GM18526 (cell line): ENCODE data around the gene SGCD.

ENCODE experiments used
- POLR2A ChIP-seq: IDR thresholded peaks from 3 replicates; pipeline ENCODE4 v1.6.1; 2011; ENCODE audit not compliant: insufficient read length; ENCODE audit errors: extremely low read depth

Gene SGCD

GRCh38 chr5:156779436-156779835, 452.5 kb downstream of the SGCD start:
- TF ChIP-seq POLR2A = no peak

- no peak for TF ChIP-seq POLR2A
Observed at GRCh38 chr5:156783092-156783491, 456.1 kb downstream of the SGCD start.

DNA sequence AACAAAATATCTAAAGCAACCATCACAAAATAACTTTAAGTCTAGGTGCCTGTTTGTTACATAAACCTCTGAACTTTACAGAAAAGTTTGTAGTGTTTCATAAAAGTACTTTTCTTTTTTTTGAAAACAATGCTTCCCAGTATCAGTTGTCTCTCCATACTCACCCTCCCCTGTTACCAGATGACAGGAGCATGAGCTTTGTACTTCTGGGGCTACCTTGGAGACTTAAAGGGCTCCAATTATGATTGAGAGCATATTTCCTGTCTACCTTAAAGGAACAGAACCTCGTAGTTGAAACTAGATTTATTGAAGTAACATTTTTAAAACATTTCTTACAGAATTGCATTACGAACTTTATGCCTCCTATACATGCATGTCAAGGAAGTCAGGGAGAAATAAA, 467.7 kb downstream of the SGCD start:
- no peak for TF ChIP-seq POLR2A

GRCh38 chr5:156798201-156798600, 471.2 kb downstream of the SGCD start:
- no peak for TF ChIP-seq POLR2A

DNA sequence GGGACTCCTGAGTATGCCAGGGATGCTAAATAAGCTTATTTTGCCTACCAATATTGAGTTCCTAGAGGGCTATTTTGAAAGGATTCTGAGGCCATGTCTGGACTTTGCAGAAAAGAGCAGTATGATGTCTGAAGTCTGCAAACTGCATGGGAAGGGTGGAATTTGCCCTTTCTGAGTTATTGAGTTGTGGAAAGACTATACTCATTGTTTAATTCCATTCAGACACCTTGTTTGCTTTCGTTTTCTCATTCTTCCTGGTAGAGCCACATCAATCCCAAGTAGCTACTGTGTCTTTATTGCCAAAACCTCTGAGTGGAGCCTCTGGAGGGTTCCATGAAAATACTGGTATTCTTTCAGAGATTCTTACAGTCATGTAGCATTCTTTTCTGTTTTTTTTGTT, 472.2 kb downstream of the SGCD start:
- no peak for TF ChIP-seq POLR2A

- TF ChIP-seq POLR2A = no peak
Observed at GRCh38 chr5:156800929-156801328, 474.0 kb downstream of the SGCD start.

GRCh38 chr5:156802501-156802900, 475.5 kb downstream of the SGCD start:
- TF ChIP-seq POLR2A = no peak

DNA sequence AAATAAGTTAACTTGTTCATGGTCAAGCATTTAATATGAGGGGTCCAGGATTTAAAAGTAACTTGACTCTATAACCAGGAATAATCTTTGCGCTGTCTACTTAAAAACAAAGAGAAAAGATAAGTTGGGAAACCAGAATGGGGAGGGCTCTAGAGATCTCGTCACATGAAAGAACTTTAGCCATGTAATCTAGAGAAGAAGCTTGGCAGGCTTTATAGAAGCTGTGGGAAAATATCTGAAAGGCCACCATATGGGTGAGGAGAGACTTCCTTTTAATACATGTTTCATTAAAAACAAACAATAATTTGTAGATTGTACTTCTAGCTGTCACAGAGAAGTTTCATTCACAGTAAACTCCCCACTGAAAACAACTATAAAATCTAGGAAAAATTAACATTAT, 476.4 kb downstream of the SGCD start:
- TF ChIP-seq POLR2A = no peak

DNA sequence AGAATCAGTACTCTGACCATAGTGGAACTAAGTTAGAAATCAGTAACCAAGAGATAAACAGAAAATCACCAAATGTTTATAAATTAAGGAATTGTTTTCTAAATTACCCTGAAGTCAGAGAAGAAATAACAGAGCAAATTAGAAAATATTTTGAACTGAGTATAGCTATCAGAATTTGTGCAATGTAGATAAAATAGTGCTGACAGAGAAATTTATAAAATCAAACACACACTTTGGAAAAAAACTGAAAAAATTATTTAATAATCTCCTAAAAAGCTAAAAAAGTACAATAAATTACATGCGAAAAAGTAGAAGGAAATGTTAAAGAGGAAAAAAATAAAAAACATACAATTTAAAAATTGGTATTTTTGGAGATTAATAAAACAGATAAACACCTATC, 486.0 kb downstream of the SGCD start:
- no peak for TF ChIP-seq POLR2A

GRCh38 chr5:156815988-156816599, 489.1 kb downstream of the SGCD start:
- TF ChIP-seq POLR2A = no peak
